HepG2 (cell line): ENCODE measurements around the gene ZBTB2. TPM values are rescaled to one million over a fixed set of nuclear protein-coding genes. Genes with fewer than 3 reads are reported as not detected.
A peak's percentile ranks its signal among the peaks of the same experiment; 100 is the strongest.

Experiments used
- ADNP ChIP-seq: sonication (generic); formaldehyde crosslinking; IDR thresholded peaks from 2 replicates; pipeline ENCODE4 v1.4.0; 2020; ENCODE audit warnings: missing genetic modification reagents
- ARID5B ChIP-seq: IDR thresholded peaks from 2 replicates; pipeline ENCODE4 v1.4.0; 2020; ENCODE audit warnings: mild to moderate bottlenecking, missing genetic modification reagents
- ASH2L ChIP-seq: fragments of 300-600, 200-600 bp; sonication (generic); IDR thresholded peaks from 2 replicates; pipeline ENCODE4 v1.7.0; 2017; ENCODE audit warnings: low read depth, mild to moderate bottlenecking, moderate library complexity, mixed read lengths, low read length; ENCODE audit not compliant: insufficient read length
- CBX1 ChIP-seq: IDR thresholded peaks from one replicate; pipeline ENCODE4 v1.6.1; 2016; ENCODE audit warnings: antibody characterized with exemption, low read depth
- DNMT1 ChIP-seq: sonication (generic); formaldehyde crosslinking; IDR thresholded peaks from 2 replicates; pipeline ENCODE4 v1.5.1; 2020; ENCODE audit warnings: mild to moderate bottlenecking, missing genetic modification reagents
- HMGXB3 ChIP-seq: sonication (generic); formaldehyde crosslinking; IDR thresholded peaks from 2 replicates; pipeline ENCODE4 v1.4.0; 2020; ENCODE audit warnings: missing genetic modification reagents, borderline replicate concordance
- JUNB ChIP-seq: sonication (generic); formaldehyde crosslinking; IDR thresholded peaks from 2 replicates; pipeline ENCODE4 v1.8.0; 2022; ENCODE audit warnings: missing genetic modification reagents, mild to moderate bottlenecking, borderline replicate concordance
- NFYC ChIP-seq: IDR thresholded peaks from 2 replicates; pipeline ENCODE4 v1.6.1; 2016; ENCODE audit warnings: missing genetic modification reagents, missing compliant biosample characterization
- SAFB2 ChIP-seq: sonication (generic); formaldehyde crosslinking; IDR thresholded peaks from 2 replicates; pipeline ENCODE4 v1.5.1; 2020; ENCODE audit warnings: missing genetic modification reagents, low read depth, mild to moderate bottlenecking, borderline replicate concordance
- SP5 ChIP-seq: IDR thresholded peaks from 2 replicates; pipeline ENCODE4 v1.6.1; 2016; ENCODE audit warnings: low read depth, borderline replicate concordance
- TCF7L2 ChIP-seq: IDR thresholded peaks from 2 replicates; pipeline ENCODE4 v1.6.1; 2011; ENCODE audit warnings: mild to moderate bottlenecking, low read depth, low read length, moderate library complexity
- THAP11 ChIP-seq: IDR thresholded peaks from 2 replicates; pipeline ENCODE4 v1.6.1; 2016; ENCODE audit warnings: missing biosample characterization, missing genetic modification reagents
- TOE1 ChIP-seq: sonication (generic); formaldehyde crosslinking; IDR thresholded peaks from 2 replicates; pipeline ENCODE4 v1.4.0; 2020; ENCODE audit warnings: mild to moderate bottlenecking, missing genetic modification reagents
- ZHX1 ChIP-seq: sonication (generic); formaldehyde crosslinking; IDR thresholded peaks from 2 replicates; pipeline ENCODE4 v1.8.1; 2022; ENCODE audit warnings: low read depth, mild to moderate bottlenecking, missing genetic modification reagents
- ZNF326 ChIP-seq: sonication (generic); formaldehyde crosslinking; IDR thresholded peaks from 2 replicates; pipeline ENCODE4 v1.4.0; 2020; ENCODE audit warnings: missing genetic modification reagents, borderline replicate concordance
- ZNF44 ChIP-seq: sonication (generic); formaldehyde crosslinking; IDR thresholded peaks from 2 replicates; pipeline ENCODE4 v1.5.1; 2020; ENCODE audit warnings: mild to moderate bottlenecking, missing genetic modification reagents
- ZNF580 ChIP-seq: IDR thresholded peaks from 2 replicates; pipeline ENCODE4 v1.6.1; 2016; ENCODE audit warnings: low read depth, borderline replicate concordance
- polyA plus RNA-seq, 8 experiments: library from polyadenylated mRNA; depleted of rRNA in 3 of 8; stranded (reverse) in 7 of 8; unstranded in 1 of 8; fragments of >200 nt; fragmentation: Illumina TruSeq in 4 of 8; extraction: Trizol in 4 of 8; gene quantifications; 2 replicates each; pipeline versions ENCODE4 v1.2.1 to v1.2.3, GENCODE V29; 2011 to 2016; ENCODE audit warnings: low read depth in 4 of 8, missing spikeins in 1 of 8, mixed read lengths in 1 of 8; ENCODE audit not compliant: insufficient read depth in 1 of 8
- total RNA-seq, 5 experiments: library from RNA; depleted of rRNA; stranded (reverse); fragments of >200 nt; fragmentation: Illumina TruSeq; extraction: Trizol; gene quantifications; 2 replicates each; pipeline ENCODE4 v1.2.3, GENCODE V29; 2016; ENCODE audit warnings: low read depth in 1 of 5

The ZBTB2 gene
- total and polyA plus RNA-seq, 2 of the 13 experiments (the other 11 are each of a cell fraction or from before 2014, with no cell fraction given) = 15.4 to 22.8 TPM

- no peak for TF ChIP-seq HMGXB3
- TF ChIP-seq DNMT1 (CRISPR knock-in tag) = no peak
- no peak for TF ChIP-seq TOE1 (CRISPR knock-in tag)
- no peak for TF ChIP-seq TCF7L2
- no peak for TF ChIP-seq ARID5B (CRISPR knock-in tag)
- 0 out of 2 replicates have a peak, but pooled peaks have one; percentile 94 for TF ChIP-seq ZNF44
- TF ChIP-seq NFYC (CRISPR knock-in tag) = no peak
- no peak for TF ChIP-seq CBX1
- TF ChIP-seq THAP11 = no peak
- no peak for TF ChIP-seq SAFB2 (CRISPR knock-in tag)
- no peak for TF ChIP-seq JUNB
- no peak for TF ChIP-seq ZHX1 (CRISPR knock-in tag)
- no peak for TF ChIP-seq ZNF580
- TF ChIP-seq ADNP (CRISPR knock-in tag) = no peak; the same call in 1 of the 2 replicates
- TF ChIP-seq ASH2L = peak; percentile 50
- TF ChIP-seq SP5 (CRISPR knock-in tag) = 0 out of 2 replicates have a peak, but pooled peaks have one; percentile 7
- TF ChIP-seq ZNF326 = no peak
Observed at GRCh38 chr6:151325075-151326050, 66.0 kb downstream of the ZBTB2 start (continued).
